GM06990 (cell line): Measurements from ENCODE around the gene MBD1.

Experiments
- DNase-seq: peaks from one replicate; pipeline ENCODE4 v3.0.0-alpha.2; 2011; ENCODE audit not compliant: insufficient read length; ENCODE audit errors: extremely low read depth
- H3K27me3 ChIP-seq: replicated peaks from 2 replicates; pipeline ENCODE4 v1.6.0; 2011; ENCODE audit warnings: low read length; ENCODE audit not compliant: control insufficient read depth, insufficient read depth
- H3K36me3 ChIP-seq: 2 replicates; pipeline ENCODE4 v1.5.1; 2011; ENCODE audit warnings: low read length; ENCODE audit not compliant: control insufficient read depth, insufficient read depth
- H3K4me3 ChIP-seq: replicated peaks from 2 replicates; pipeline ENCODE4 v1.5.1; 2011; ENCODE audit warnings: low read depth, mild to moderate bottlenecking, control low read depth, low read length
- TF ChIP-seq, protein P1 (sequence below): IDR thresholded peaks from 2 replicates; pipeline ENCODE4 v1.5.1; 2011; ENCODE audit warnings: low read length, control low read depth, mild to moderate bottlenecking, inconsistent platforms; ENCODE audit not compliant: insufficient read depth, poor library complexity, severe bottlenecking

Gene MBD1

DNA sequence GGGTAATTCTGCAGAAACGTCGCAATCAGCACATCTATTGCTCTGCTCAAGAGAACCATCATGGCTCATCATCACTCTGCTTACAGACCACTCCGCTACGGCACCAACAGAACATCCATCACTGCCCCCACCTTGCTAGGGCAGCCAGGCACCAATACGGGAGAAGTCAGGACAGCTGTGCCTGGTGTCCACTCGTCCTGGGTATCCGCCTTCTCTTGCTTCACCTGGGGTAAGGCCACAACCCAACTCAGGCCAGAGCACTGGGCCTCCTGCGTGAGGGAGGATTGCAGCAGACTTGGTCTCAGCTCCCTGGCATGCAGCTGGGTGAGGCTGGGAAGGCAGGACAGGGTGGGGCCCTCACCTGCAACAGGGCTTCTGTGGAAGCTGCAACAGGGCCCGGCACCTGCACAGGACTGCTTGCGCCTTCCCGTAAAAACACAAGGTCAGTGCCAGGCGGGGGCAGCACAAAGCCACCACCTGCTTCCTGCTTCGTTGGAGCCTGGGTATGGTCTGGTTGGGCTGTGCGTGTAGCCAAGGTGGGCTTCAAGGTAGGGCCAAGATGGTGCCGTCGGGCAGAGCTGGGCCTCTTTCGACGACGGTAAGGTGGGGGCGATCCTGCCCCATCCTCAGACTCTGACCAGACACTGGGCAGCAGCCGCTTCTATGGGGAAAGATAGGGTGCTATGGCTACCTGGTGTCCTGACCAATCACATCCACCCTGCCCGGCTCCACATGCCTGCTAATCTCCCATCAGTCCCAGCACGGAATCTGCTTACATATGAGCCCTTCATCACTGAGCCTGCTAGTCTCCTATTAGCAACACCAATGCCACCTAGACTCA, 7.9 kb downstream of the MBD1 start:
- no peaks in the 10 kb centered on the region for H3K27me3 ChIP-seq
- DNase-seq, result no peak
- H3K4me3 ChIP-seq, result no peak overlapping the region
- TF ChIP-seq, protein P1, sequence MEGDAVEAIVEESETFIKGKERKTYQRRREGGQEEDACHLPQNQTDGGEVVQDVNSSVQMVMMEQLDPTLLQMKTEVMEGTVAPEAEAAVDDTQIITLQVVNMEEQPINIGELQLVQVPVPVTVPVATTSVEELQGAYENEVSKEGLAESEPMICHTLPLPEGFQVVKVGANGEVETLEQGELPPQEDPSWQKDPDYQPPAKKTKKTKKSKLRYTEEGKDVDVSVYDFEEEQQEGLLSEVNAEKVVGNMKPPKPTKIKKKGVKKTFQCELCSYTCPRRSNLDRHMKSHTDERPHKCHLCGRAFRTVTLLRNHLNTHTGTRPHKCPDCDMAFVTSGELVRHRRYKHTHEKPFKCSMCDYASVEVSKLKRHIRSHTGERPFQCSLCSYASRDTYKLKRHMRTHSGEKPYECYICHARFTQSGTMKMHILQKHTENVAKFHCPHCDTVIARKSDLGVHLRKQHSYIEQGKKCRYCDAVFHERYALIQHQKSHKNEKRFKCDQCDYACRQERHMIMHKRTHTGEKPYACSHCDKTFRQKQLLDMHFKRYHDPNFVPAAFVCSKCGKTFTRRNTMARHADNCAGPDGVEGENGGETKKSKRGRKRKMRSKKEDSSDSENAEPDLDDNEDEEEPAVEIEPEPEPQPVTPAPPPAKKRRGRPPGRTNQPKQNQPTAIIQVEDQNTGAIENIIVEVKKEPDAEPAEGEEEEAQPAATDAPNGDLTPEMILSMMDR, result no peak
- H3K36me3 ChIP-seq, result peaks cover 62% of the 10 kb centered on the region

DNA sequence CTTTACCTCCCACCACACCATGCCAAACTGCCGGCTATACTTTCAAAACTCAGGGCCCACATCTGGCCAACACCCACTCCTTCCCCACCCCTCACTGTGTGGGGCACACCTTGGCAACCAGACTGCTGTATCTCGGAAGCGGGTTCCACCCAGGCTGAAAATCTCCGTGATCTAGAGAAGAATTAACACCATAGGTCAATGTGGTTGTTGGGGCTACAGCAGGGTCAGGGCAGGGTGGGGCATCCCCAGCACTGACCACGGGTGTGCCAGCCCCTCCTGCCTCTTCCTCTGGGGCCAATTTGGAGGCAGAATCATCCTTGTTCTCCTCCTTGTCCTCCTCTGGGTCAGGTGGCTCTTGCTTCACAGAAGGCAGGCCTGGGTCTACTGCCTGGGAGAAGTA, 8.8 kb downstream of the MBD1 start:
- DNase-seq, result no peak
- Histone ChIP-seq H3K4me3 (no peak overlapping the region), H3K27me3 (no peaks in the 10 kb centered on the region), H3K36me3 (peaks cover 62% of the 10 kb centered on the region)
- TF ChIP-seq, protein P1, result no peak

DNA sequence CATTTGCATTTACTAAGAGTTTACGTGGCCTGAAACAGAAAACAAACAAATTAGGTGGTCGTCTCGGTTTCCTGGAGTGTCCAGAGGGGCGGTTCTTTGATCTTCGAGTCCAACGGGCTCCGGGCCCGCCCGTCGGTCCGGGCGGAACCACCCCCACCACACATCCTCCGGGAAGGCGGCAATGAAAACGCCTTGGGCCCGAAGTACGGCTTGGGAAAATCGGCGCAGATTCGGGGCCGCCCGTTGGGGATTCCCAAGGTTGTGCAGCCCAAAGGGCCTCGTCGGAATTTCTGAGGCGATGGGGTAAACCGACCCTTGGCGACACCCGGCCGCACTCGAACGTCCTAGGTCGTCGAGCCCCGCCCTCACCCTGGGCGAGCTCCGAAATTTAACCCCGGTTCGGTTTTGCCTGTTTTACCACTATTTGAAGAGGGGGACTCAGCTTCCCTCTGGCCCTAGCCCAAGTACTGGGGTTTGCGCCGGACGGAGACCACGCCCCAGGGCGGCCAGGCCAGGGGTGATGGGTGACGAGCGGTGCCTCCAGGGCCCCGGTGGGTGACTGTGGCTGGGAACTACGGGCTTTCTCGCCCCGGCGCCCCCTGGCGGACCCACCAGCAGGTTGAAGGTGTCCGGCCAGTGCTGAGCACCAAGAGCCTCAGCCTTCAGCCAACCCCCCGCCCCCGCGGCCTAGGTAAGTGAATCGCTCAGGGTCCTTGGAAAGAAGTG, 13.1 kb downstream of the MBD1 start:
- TF ChIP-seq, protein P1, result peak; percentile 97
- peak; percentile 92 for DNase-seq
- peak overlapping the region; percentile 62 for H3K4me3 ChIP-seq
- peaks cover 24% of the 10 kb centered on the region for H3K36me3 ChIP-seq
- H3K27me3 ChIP-seq, result no peaks in the 10 kb centered on the region

DNA sequence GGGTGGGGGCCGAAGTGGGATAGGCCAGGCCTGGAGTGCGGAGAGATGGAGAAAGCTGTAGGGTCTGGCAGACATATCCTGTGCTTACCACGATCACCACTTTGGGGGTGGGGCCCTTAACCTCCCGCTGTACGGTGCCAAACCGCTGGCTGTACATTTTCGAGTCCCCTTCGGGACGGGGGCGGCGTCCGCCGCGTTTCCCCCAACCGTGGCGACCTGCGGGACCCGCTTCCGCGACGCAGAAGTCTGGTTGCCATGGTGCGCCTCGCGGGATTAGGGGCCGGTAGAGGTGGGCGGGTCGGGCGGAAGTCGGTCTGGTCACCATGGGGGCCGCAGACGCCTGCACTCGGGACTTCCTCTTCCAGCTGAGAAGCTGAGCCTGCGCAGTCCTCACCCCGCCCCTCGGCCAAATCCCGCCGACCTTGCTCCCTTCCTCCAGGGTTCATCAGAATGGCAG, 15.0 kb downstream of the MBD1 start, which contains the start of gene CFAP53:
Gene CFAP53, minus strand, starts transcription at position 248 of the 457 bp plus-strand sequence. Its CDS starts 91 bp downstream, at position 157.
- Histone ChIP-seq H3K4me3 (peak within 1 kb of the TSS; percentile 73), H3K36me3 (peaks cover 15% of the 10 kb centered on the region), H3K27me3 (no peaks in the 10 kb centered on the region)
- TF ChIP-seq, protein P1, result no peak
- peak; percentile 91 for DNase-seq

DNA sequence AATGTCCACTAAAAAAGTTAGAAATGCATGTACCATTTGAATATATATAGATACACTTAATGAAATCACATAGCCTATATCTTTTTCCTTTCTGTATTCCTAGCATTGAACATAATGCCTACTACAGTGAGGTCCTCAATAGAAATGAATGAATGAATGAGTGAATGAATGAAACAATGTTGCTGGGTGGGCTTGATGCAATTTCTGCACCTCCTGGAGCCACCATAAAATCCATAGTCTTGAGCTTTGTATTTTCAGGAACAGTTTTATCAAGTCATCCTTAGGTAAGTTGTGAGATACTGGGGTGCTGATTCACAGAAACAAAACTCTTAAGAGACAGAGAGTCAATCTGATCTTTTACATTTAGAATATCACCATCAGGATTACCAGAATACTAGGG, 18.3 kb downstream of the MBD1 start:
- no peak for DNase-seq
- Histone ChIP-seq H3K4me3 (no peak overlapping the region), H3K36me3 (no peaks in the 10 kb centered on the region), H3K27me3 (no peaks in the 10 kb centered on the region)
- TF ChIP-seq, protein P1, result no peak
